Osteocyte (in vitro differentiated cells): ENCODE measurements around the gene SLC30A1. TPM values are rescaled to one million over a fixed set of nuclear protein-coding genes. Genes with fewer than 3 reads are reported as not detected.

Source experiments
- DNase-seq: peaks from one replicate; pipeline ENCODE4 v3.0.0; 2021; ENCODE audit warnings: mixed read lengths; ENCODE audit not compliant: unreplicated experiment; ENCODE audit errors: extremely low spot score
- H3K27ac Mint-ChIP-seq: one replicate; pipeline ENCODE4 v1.8.0; 2021; ENCODE audit warnings: mild to moderate bottlenecking, mixed read lengths; ENCODE audit not compliant: unreplicated experiment
- H3K27me3 Mint-ChIP-seq: one replicate; pipeline ENCODE4 v1.8.0; 2021; ENCODE audit warnings: mixed read lengths; ENCODE audit not compliant: unreplicated experiment
- H3K36me3 Mint-ChIP-seq: one replicate; pipeline ENCODE4 v1.8.0; 2021; ENCODE audit warnings: mixed read lengths; ENCODE audit not compliant: unreplicated experiment
- H3K4me1 Mint-ChIP-seq: one replicate; pipeline ENCODE4 v1.8.0; 2021; ENCODE audit warnings: mixed read lengths; ENCODE audit not compliant: unreplicated experiment
- H3K4me3 Mint-ChIP-seq: one replicate; pipeline ENCODE4 v1.8.0; 2021; ENCODE audit warnings: mild to moderate bottlenecking, moderate library complexity, mixed read lengths; ENCODE audit not compliant: unreplicated experiment
- H3K9me3 Mint-ChIP-seq: one replicate; pipeline ENCODE4 v1.8.0; 2021; ENCODE audit warnings: mixed read lengths; ENCODE audit not compliant: unreplicated experiment
- total RNA-seq: library from RNA; stranded (reverse); gene quantifications from 2 replicates; pipeline ENCODE4 v1.2.1, GENCODE V29; 2021
- TF ChIP-seq, protein P1 (sequence below): fragments of 200-600 bp; sonication (generic); IDR thresholded peaks from 2 replicates; pipeline ENCODE4 v1.5.0; 2021; ENCODE audit warnings: antibody characterized with exemption, mild to moderate bottlenecking, moderate library complexity

SLC30A1 gene
- total RNA-seq, 1 donor from 2014 or later = 12.1 TPM

DNA sequence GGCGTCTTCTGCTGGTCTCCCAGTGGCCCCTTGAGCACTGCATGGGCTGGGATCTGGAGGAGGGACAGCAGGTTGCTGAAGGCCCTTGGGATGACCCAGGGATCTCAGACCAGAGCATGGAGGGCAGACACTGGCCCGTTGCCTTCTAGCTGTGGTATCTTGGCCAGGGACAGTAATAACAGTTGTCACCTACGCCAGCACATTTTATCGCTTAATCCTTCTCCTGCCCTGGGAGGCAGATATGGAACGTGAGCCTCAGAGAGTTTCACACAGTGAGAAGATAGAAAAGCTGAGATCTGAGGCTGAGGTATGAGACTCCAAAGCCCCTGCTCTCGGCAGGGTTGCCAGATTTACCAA lies 46.9 kb downstream of the SLC30A1 start:
- no peak for DNase-seq
- Mint-ChIP-seq H3K27me3 (peaks cover 4% of the 10 kb centered on the region), H3K27ac (no peak overlapping the region), H3K4me3 (no peak overlapping the region), H3K4me1 (peaks cover 8% of the 10 kb centered on the region), H3K36me3 (no peaks in the 10 kb centered on the region), H3K9me3 (no peaks in the 10 kb centered on the region)
- TF ChIP-seq, protein P1, sequence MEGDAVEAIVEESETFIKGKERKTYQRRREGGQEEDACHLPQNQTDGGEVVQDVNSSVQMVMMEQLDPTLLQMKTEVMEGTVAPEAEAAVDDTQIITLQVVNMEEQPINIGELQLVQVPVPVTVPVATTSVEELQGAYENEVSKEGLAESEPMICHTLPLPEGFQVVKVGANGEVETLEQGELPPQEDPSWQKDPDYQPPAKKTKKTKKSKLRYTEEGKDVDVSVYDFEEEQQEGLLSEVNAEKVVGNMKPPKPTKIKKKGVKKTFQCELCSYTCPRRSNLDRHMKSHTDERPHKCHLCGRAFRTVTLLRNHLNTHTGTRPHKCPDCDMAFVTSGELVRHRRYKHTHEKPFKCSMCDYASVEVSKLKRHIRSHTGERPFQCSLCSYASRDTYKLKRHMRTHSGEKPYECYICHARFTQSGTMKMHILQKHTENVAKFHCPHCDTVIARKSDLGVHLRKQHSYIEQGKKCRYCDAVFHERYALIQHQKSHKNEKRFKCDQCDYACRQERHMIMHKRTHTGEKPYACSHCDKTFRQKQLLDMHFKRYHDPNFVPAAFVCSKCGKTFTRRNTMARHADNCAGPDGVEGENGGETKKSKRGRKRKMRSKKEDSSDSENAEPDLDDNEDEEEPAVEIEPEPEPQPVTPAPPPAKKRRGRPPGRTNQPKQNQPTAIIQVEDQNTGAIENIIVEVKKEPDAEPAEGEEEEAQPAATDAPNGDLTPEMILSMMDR = no peak

DNA sequence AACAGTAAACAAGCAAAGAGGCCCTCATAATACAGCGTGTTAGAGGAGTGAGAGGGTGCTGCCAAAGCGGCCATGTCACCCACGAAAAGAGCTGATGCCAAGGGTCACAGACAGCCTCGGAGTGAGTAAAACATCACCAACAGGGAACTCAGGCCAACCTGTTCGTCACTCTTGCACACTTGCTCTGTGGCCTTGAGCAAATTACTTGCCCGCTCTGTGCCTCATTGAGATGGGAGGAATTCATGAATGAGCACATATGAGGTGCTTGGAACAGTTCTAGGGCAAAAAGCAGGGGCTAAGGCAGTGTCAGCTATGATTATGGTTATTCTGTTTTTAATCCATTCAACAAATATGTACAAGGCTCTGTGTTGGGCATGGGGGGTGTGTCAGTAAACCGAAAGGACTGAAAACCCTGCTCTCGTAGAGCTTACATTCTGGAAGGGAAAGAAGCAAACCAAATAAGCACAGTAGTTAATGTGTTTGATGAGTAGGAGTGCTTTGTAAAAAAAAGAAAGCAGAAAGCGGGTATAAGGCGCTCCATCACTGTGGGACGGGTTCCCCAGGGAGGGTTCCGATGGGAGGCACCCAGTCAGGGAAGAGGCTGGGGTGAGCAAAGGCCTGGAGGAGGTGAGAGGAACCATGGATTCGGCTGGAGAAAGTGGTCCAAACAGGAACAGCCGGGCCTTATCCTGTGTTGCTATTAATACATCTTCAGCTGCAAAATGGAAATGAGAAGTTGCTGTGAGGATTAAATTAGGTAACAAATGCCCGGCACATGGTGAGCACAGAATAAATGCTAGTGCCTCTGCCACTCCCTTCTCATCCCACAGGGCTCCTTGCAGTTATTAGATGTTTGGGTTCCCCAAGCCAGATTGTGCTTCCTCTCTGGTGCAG lies 47.5 kb downstream of the SLC30A1 start:
- no peak overlapping the region for H3K4me3 Mint-ChIP-seq
- no peaks in the 10 kb centered on the region for H3K9me3 Mint-ChIP-seq
- TF ChIP-seq, protein P1 = no peak
- peaks cover 4% of the 10 kb centered on the region for H3K27me3 Mint-ChIP-seq
- H3K4me1 Mint-ChIP-seq = peaks cover 8% of the 10 kb centered on the region
- H3K27ac Mint-ChIP-seq = no peak overlapping the region
- DNase-seq = no peak
- no peaks in the 10 kb centered on the region for H3K36me3 Mint-ChIP-seq

DNA sequence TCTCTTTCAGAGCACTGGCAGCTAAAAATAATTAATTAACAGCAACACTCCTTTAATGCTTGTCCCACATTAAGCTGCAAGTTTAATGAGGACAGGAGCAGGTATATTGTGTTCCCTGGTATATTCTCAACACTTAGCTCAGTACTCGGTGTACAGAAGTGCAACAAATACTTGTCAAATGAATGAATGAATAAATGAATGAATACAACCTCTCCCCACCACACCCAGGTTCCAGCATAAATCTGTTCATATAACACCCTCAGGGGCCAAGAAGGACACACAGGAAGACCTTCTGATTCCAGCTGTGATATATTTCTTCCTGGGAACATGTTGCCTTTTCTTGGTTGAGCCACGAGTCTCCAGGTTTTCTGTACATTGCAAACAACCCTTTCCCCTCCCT lies 48.9 kb downstream of the SLC30A1 start:
- Mint-ChIP-seq H3K4me3 (no peak overlapping the region), H3K36me3 (no peaks in the 10 kb centered on the region), H3K9me3 (no peaks in the 10 kb centered on the region), H3K4me1 (peaks cover 8% of the 10 kb centered on the region), H3K27me3 (peaks cover 4% of the 10 kb centered on the region), H3K27ac (no peak overlapping the region)
- TF ChIP-seq, protein P1 = no peak
- DNase-seq = no peak

DNA sequence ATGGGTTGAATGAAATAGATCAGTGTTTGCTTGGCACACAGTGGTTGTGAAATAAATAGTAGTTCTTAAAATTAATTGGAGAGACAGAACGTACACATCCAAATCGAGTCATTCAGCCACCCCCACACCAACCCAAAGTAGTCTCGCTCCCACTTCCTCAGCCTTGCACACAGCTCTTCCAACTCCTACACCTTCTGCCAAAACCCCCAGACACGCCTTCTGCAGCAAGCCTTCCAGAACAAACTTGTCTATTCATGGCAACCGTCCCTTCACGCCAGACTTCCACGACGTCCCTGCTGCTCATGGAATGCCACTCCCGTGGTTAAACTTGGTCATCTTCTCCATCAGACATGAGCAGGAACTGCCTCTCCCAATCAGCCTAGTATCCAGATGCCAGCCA lies 49.5 kb downstream of the SLC30A1 start:
- no peaks in the 10 kb centered on the region for H3K9me3 Mint-ChIP-seq
- peaks cover 4% of the 10 kb centered on the region for H3K27me3 Mint-ChIP-seq
- DNase-seq = no peak
- H3K27ac Mint-ChIP-seq = no peak overlapping the region
- H3K4me1 Mint-ChIP-seq = peaks cover 8% of the 10 kb centered on the region
- no peak overlapping the region for H3K4me3 Mint-ChIP-seq
- TF ChIP-seq, protein P1 = no peak
- no peaks in the 10 kb centered on the region for H3K36me3 Mint-ChIP-seq

DNA sequence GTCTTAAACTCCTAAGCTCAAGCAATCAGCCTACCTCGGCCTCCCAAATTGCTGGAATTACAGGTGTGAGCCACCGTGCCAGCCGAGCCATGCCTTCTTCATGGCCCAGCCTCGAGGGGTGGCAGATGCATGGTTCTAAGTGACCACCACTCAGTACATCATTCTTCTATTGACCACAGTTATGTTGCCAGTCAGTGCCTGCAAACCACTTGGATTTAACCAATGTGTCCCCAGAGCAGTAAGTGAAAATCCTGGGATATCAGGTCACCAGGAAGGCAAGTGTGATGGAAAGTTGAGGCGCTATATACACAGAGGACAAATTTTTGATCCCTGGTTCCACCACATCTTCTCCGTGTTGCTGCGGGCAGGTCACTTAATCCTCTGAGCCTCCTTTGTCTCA lies 50.0 kb downstream of the SLC30A1 start:
- no peaks in the 10 kb centered on the region for H3K36me3 Mint-ChIP-seq
- TF ChIP-seq, protein P1 = no peak
- no peak overlapping the region for H3K27ac Mint-ChIP-seq

More for the DNA sequence above, 50.0 kb downstream of the SLC30A1 start:
- no peaks in the 10 kb centered on the region for H3K9me3 Mint-ChIP-seq
- no peak for DNase-seq
- H3K4me3 Mint-ChIP-seq = no peak overlapping the region
- H3K27me3 Mint-ChIP-seq = peaks cover 4% of the 10 kb centered on the region
- H3K4me1 Mint-ChIP-seq = peaks cover 8% of the 10 kb centered on the region
